GM19468 (cell line): ENCODE measurements around the gene ARHGAP8.

Experiments
- ATAC-seq: cut with Tn5 transposase; IDR thresholded peaks from one replicate; pipeline ENCODE4 v1.9.1; 2021; ENCODE audit warnings: mild to moderate bottlenecking, moderate library complexity, moderate number of reproducible peaks; ENCODE audit not compliant: unreplicated experiment; ENCODE audit errors: extremely low read depth

The ARHGAP8 gene

DNA sequence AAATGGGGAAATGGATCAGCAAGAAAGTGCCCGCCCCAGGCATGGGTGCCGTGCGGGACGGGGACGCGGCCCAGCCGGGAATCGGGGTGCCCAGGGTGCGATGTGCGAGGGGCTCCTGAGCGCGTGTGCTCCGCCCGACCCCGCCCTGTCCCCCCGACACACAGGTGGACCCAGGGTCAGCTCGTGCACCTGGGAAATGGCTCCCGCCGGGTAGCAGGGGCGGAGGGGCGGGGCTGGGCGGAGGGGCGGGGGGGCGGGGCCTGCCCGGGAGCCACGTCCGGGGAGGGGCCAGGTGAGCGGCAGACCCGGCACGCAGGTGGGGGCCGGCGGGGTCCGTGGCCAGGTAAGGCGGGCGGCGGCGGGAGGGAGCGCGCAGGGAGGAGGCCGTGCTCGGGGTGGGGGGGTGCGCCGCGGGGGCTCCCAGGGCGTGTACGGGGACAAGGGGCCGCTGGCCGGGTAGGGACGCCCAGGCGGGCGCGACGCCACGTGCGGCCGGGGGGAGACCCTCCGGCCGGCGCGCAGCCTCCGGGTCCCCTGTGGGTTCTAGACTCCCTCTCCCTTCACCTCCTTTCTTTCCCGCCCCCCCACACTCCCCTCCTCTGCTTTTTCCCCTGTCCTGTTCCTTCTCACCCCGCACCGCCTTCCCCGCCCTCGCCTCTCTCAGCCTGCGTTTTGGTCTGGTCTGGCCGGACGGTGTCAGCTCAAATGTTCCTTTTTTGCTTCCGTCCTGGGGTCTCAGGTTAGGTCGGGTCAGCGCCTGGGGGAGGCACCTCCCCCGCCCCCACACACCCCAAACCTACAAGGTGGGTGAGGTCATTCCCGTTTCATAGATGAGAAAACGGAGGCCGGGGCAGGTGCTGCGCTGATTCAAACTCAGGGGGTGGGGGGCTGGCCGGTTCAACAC lies at the start of gene ARHGAP8:
TSS of gene ARHGAP8 (plus strand) at position 291 of the 904 bp plus-strand sequence. CDS start 33,953 bp downstream, outside the sequence.
- ATAC-seq: no peak

GRCh38 chr22:44703255-44703870 lies 49.0 kb upstream of the ARHGAP8 start:
- ATAC-seq: no peak

DNA sequence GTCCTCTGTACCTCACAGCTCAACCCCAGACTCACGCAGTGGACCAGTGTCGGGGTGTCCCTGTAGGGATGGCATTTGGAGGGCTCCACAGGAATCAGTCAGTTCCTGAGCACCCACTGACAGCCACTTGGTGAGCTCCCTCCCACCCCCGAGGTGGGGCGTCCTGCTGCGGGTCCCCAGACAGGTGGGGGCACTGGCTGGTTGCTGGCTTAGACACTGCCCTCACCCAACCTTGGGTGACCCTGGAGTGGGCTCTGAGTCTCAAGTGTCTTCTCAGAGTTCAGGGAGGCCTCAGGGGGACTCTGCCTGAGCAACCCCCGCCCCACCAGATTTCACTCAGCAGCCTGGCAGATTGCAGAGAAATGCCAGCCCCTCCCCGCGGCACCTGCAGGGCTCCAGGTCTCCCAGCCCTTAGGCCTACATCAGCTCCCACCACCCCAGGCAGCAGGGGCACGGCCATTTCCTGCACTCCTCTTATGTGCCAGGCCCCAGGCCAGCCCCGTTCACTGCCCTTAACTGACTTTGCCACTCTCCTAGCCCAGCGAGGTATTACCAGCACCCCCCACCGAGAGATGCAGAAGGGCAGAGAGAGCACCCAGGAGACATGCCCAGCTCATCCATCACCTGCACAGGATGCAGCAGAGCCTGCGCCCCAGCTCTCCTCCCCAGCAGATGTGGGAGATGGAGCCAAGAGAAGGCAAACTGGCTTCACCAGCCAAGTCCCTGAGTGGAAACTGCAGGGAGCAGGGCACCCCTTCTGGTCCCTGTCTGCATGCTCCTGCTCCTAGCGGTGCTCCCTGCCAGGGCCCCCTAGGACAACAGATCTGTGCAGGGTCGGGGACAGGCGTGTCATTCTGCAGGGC lies 48.0 kb upstream of the ARHGAP8 start:
- no peak for ATAC-seq

DNA sequence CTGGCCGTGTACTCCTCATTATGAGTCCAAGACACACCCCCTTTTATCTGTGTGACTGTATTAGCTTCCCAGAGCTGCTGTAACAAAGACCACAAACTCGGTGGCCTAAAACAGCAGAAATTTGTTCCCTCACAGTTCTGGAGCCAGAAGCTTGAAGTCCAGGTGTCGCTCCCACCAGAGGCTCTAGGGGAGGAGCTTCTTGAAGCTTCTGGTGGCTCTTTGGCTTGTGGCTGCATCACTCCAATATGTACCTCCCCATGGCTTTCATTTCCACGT lies 47.4 kb upstream of the ARHGAP8 start:
- no peak for ATAC-seq

DNA sequence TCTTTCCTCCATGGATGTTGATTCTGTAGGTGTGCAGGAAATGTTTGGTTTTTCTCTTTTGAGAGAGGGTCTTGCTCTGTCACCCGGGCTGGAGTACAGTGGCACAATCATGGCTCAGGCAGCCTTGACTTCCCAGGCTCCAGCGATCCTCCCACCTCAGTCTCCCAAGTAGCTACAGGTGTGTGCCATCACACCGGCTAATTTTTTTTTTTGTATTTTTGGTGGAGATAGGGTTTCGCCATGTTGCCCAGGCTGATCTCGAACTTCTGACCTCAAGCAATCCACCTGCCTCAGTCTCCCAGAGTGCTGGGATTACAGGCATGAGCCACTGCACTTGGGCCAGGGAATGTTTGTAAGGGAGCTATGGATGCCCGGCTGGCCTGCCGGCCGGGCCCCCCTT lies 45.9 kb upstream of the ARHGAP8 start:
- ATAC-seq: no peak

DNA sequence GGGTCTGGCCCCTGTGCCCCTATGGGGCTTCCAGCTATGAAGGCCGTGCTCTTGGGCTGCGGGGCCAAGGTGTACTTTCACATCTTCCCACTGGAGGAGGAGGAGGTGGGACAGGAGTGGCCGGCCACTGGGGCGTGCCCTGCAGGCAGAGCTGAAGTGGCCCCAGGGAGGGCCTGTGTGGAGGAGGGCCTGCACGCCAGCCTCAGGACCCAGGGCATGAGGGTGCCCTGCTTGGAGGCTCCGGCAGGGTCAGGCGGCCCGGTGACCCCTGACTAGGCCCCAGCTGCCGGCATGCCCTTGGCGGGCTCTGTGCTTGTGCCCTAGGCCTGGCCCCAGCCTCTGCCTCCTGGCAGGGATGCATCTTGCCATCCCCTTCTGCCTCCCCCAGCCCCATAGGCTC lies 45.2 kb upstream of the ARHGAP8 start:
- no peak for ATAC-seq

- no peak for ATAC-seq
Measured at GRCh38 chr22:44707752-44708151, 44.6 kb upstream of the ARHGAP8 start.

DNA sequence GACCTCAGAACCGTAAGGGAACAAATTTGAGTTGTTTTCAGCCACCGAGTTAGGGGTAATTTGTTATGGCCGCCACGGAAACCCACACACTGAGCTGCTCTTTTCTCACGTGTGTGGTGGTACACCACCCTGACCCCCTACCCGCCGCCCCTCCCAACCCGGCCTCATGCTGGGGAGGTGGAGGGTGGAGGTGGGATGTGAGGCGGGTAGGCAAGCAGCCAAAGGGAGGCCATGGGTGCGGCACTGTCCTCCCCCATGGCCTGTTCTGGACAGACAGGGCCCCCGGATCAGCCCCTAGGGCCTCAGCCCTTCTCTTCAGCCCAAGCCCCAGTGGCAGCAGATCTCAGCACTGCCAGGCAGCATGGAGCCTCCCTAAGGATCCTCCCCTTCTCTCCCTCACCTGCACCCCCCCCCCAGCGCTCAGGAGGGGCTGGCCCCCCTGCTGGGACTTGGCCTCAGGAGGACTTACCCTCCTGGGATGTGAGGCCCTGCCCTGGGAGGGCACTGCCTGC lies 42.4 kb upstream of the ARHGAP8 start:
- no peak for ATAC-seq

GRCh38 chr22:44710474-44711240 lies 41.7 kb upstream of the ARHGAP8 start:
- ATAC-seq: no peak

DNA sequence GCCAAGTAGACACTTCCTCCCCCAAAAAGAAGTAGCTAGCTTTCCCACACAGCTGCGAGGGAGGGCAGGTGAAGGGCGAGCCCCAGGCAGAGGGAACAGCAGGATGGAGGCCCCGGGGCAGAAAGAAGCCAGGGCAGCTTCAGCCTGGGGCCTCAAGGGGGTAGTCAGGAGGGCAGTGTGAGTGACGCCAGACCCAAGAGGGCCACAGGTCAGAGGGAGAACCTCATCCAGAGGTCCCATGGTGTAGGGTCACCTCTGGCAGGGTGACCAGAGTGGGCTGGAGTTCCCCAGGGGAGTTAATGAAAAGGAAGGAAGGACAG lies 41.2 kb upstream of the ARHGAP8 start:
- no peak for ATAC-seq

- ATAC-seq: no peak
Measured at GRCh38 chr22:44711690-44712555, 40.5 kb upstream of the ARHGAP8 start.

DNA sequence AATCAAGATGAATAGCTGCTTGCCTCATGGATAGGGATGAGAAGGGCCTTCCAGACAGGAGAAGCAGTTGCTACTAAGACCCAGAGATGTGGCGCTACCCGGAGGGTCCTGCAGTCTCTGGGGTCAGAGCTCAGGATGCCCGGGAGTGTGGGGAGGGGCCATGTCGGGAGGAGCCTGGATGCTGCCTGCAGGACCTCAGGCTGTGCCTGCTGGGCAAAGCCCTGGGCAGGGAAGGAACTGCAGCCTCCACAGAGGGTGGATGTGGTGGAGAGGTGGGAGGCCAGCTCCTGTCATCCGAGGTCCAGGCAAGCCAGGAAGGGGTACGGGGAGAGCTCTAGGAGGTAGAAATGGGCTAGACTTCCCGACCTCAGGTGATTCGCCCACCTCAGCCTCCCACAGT lies 39.4 kb upstream of the ARHGAP8 start:
- ATAC-seq: no peak

DNA sequence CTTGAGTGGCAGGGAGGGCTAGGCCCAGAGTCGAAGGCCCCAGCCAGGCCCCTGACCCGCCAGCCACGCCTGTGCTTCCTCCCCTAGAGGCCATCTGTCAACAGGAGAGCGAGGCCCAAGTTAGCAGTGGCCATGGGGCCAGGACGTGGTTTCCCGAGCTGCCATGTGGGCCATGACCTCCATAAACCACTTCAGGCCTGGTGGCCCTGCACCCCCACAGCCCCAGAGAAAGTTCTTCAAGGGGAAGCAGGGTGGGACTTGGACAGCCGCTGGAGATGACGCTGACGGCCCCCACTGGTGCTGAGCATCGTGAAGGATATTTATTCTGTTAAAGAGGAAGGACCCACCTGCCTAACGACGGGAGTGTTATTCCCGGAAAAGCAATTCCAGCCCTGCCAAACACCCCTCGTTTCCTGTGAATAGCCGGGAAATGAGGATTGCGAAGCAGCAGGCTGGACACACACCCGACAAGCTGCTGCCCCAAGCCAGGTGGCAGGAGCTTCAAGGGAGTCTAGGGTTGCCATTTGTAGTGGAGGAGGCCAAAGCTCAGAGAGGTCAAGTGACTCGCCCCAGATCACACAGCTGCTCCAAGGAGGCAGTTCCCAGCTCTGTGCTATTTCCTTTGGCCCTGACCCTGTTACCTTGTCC lies 37.5 kb upstream of the ARHGAP8 start:
- no peak for ATAC-seq

- no peak for ATAC-seq
Measured at GRCh38 chr22:44718418-44718817, 34.0 kb upstream of the ARHGAP8 start.

DNA sequence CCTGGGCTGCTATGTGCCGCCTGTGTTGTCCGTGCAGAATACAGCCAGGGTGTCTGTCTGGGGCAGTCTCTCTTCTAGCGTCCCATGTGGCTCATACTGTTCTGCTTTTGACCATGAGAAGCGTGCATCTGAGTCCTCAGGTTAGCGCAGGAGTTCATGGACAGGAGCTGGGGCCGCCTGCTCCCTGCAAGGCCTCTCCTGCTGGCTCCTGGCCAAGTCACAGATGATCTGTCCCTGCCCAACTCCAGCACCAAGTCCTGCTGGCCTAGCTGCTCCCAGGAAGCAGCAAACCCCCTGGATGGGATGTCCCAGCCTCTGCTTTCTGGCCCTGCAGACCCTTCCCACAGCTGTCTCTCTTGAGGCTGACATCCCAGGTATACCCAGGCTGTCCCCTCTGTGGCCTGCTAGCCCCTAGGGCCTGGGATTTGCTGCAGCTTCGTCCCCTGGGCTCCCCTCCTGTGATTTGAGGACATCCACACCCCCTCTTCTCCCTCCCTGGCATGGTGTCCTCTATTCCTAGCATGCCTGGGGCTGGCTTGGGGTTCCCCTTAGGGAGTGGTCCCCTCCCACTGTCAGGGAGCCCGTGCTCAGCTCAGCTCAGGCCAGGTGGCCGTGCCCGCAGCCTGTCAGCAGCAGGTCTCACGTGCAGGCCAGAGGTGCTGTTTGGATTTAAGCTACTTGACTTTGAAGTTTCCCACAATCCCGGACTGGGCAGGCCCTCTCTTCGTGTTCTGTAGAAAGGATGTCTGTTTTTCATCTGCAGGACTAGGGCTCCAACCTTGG lies 32.6 kb upstream of the ARHGAP8 start:
- ATAC-seq: no peak

GRCh38 chr22:44721213-44721612 lies 31.2 kb upstream of the ARHGAP8 start:
- ATAC-seq: no peak

- ATAC-seq: no peak
Measured at GRCh38 chr22:44722611-44723010, 29.8 kb upstream of the ARHGAP8 start.

DNA sequence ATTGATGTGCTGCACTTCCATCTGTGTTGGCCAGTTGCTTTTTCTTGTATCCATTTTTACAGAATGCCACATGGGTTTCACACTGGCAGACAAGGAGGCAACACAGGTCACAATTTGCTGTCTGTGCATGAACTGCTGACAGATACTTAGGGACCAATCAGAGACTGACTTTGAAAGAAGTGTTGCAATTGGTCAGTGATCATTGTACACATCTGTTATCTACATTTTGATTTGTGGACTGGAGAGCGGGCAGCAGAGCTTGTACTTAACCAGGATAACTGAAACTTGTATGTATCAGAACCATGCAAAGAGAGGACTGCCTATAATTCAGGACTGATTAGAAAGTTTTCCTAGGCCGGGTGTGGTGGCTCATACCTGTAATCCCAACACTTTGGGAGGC lies 28.6 kb upstream of the ARHGAP8 start:
- ATAC-seq: no peak
